GM23248 (cell line): ENCODE measurements around the gene HDAC9.

ENCODE experiments used
- EZH2 ChIP-seq: fragments of 200-600 bp; sonication (generic); IDR thresholded peaks from 2 replicates; pipeline ENCODE4 v1.6.1; 2018; ENCODE audit warnings: antibody characterized with exemption, mild to moderate bottlenecking; ENCODE audit not compliant: insufficient read depth, poor library complexity, severe bottlenecking
- EZH2phosphoT487 ChIP-seq: fragments of 200-600 bp; sonication (generic); IDR thresholded peaks from 2 replicates; pipeline ENCODE4 v1.6.1; 2018; ENCODE audit warnings: antibody characterized with exemption, moderate library complexity, mild to moderate bottlenecking, low read depth; ENCODE audit not compliant: insufficient read depth

DNA sequence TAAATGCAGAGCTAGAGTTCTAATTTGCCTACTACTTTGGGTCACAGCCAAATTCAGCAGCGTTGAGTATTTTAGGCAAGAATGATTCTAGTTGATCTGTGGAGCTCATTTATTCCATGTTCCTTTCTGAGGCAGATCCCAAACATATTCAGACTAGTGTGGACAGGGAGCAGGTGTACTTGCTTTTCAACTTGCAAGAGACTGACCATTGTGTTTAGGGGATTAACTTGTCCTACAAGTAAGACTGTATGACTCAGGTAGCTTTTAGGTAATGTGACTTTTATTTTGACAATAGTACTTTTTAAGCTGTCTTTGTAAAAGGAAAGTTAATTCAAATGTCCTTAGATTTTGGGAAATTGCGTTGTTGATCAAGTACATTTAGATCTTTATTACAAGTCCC lies 336.4 kb downstream of the HDAC9 start:
- TF ChIP-seq EZH2 (no peak), EZH2phosphoT487 (no peak)
